Stimulated activated CD8-positive, alpha-beta memory T cell treated with anti-CD3 and anti-CD28 coated beads, Interleukin-15, amount 100 ng/mL, for 24 hours (primary cell): ENCODE data around the gene ATP2B3.

Source experiments
- DNase-seq: peaks from one replicate; pipeline ENCODE4 v3.0.0-alpha.2; 2020; ENCODE audit warnings: low read depth

The ATP2B3 gene

GRCh38 chrX:153571534-153571908, 54.1 kb downstream of the ATP2B3 start:
- no peak for DNase-seq

GRCh38 chrX:153572601-153573000, 55.2 kb downstream of the ATP2B3 start:
- no peak for DNase-seq

DNA sequence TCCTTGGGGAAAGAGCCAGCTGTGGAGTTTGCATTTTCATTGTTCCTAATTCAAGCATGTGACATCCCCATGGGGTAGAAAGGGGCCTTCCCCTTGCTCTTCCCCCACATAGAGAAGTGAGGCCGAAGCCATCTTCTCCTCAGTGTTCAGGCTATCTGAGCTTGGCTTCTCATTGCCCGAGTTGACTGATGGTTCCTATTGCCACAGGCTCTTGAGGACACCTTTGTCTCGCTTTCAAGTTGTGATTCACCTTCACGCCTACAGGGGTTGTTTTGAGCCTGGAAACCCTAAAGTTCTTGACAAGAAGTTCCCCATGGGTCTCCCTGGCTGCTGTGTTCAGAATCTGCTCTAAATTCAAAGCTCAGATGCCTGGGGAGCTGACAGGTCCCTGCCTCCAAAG, 56.5 kb downstream of the ATP2B3 start:
- DNase-seq = no peak

- no peak for DNase-seq
Observed at GRCh38 chrX:153576239-153576870, 58.9 kb downstream of the ATP2B3 start.

GRCh38 chrX:153576961-153577360, 59.5 kb downstream of the ATP2B3 start:
- DNase-seq = no peak

DNA sequence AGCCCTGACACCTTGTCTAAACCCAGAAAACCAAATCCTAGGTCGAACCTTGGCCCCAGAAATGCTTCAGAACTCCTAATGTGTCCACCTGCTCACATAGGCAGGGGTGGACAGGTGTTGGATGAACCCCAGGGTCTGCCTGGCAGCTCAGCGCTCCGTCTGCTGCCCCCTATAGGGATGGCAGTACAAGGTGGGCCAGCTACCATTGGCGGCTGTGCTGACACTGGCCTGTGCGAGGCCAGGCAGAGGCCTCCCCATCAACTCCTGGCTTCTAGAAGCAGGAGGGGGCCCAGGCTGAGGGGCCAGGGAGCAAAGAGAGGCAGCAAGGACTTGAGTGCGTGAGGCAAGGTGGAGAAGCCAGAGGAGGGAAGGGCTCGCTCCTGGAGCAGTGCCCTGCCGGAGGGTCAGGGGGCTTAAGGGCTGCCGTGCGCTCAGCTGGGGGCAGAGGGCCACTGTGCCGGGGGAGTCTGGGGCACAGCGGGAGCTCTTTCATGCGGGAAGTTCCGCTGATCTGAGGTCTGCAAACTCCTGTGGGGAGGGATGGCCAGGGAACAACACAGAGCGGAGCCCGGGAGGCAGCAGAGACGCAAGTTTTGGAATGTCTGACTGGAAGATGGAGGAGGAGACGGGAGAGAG, 60.9 kb downstream of the ATP2B3 start:
- no peak for DNase-seq

DNA sequence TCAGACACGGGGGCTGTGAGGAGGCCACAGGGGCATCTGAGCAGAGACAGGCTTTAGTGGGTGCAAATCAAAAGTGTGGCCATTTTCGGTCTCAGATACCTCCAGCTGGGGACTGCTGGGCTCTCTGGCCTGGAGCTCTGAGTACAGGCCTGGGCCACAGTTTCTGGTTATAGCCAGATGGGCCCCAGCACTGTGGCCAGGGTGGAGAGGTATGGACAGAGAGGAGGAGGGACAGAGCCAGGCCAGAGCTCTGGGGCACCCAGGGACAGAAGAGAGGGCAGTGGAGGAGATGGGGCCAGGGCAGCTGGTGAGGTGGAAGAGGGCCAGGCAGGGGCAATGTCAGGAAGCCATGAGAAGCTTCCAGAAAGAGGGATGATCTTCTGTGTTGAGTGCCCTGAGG, 61.4 kb downstream of the ATP2B3 start:
- DNase-seq = no peak

GRCh38 chrX:153580700-153581386, 63.4 kb downstream of the ATP2B3 start:
- DNase-seq = no peak

DNA sequence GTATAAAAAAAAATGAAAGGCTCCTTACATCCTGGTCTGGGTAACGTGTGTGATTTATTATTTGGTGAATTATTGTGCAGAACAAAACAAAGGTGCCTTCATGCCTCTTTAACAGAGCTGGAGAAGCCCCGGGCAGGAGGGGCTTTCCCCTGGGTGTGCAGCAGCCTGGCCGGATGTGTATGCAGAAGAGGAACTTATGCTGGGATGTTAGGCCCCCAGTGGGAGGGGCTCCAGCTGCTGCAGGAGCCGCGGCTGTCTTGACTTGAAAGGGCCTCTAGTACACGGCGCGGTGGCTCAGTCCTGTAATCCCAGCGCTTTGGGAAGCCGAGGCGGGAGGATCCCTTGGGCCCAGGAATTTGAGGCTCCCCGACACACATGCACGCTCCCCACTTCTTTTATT, 65.5 kb downstream of the ATP2B3 start:
- DNase-seq = peak; percentile 19

DNA sequence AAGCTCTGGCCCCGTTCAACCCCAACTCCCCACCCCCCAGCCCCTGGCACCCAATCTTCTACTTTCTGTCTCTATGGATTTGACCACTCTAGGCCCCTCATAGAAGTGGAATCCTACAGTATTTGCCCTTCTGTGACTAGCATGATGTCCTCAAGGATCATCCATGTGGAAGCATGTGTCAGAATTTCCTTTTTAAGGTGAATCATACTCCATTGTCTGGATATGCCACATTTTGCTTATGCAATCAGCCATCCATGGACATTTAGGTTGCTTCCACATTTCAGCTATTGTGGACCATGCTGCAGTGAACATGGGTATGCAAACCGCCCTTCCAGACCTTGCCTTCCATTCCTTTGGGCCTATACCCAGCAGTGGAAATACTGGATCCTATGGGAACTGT, 66.0 kb downstream of the ATP2B3 start:
- DNase-seq = no peak

GRCh38 chrX:153585827-153586226, 68.4 kb downstream of the ATP2B3 start:
- no peak for DNase-seq

- DNase-seq = no peak
Observed at GRCh38 chrX:153587342-153587741, 69.9 kb downstream of the ATP2B3 start.

DNA sequence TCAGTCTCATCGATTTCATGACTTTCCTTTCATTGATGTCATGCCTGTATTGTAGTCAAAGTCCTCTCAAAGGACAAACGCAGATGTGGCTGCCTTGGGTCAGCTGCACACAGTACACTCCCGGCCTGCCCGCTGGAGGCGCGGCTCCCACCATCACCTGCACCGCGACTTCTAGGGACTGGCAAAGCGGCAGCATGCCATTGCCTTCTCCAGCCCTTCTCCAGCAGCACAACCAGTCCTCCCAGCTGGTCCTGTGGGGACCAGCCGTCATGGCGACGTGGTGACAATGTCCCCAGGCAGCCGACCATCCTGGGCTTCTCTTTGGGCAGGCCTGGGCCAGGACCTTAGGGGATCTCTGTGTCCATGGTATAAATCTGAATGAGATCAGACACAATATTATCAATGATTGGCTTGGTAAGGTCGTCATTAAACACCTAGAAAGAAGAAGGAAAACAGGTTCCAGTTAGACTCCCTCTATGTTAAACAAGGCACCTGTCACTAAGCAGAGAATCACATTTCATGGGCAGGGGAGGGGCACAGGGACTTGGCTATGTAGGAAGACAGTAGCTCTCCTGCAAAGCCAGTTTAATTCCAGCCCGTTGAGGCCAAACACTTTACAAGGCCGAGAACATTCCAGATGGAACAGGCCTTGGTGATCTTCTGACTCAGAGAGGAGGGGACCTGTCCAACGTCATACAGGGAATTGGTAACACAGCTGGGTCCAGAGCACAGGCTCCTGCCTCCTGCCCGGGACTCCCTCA, 70.8 kb downstream of the ATP2B3 start:
- DNase-seq = no peak

- no peak for DNase-seq
Observed at GRCh38 chrX:153588782-153589446, 71.5 kb downstream of the ATP2B3 start.

DNA sequence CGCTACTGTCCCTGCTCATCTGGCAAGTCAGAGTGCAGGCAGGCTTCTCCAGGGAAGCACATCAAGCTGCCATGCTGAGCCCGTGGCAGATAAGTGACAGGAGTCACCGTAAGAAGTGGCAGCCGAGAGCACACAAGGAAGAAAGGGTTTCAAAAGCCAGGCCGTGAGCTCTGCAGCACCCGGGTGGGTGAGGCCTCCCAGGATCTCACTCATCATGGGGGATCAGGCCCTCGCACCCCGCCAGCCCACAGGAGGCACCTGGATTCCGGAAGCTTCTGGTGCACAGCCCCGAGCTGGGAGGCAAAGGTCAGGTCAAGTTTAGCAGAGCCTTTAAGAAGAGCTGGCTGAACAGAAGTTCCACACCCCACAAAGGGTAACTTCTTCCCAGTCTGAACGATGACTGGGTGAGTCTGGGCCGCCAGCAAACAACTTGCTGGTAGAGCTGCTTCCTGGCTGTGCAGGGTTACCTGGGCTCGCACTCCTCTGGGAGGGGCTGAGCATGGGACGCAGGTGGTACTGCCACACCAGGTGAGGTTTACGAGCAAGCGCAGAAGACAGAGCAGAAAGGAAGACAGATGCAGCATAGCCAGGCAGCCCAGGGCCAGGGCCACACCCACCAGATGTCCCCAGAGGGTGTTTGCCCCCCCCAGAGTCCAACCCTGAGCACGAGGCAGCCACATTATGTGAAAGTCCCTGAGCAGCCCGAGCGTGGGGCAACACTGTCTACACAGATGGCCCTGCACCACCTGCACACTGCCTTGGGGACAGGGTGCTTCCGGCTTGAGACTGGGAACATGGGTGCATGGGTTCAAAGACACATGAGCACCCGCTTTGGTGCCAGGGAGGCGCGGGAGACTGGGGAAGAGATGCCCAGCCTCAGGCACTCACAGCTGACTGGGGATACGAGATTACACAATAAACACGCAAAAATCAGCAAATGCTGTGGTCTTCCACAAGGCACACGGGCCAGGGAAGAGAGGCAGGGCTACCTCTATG, 73.8 kb downstream of the ATP2B3 start:
- no peak for DNase-seq

GRCh38 chrX:153592091-153592833, 74.8 kb downstream of the ATP2B3 start:
- no peak for DNase-seq

- no peak for DNase-seq
Observed at GRCh38 chrX:153592966-153593688, 75.7 kb downstream of the ATP2B3 start.

GRCh38 chrX:153593811-153594500, 76.5 kb downstream of the ATP2B3 start:
- no peak for DNase-seq

GRCh38 chrX:153595387-153595786, 77.9 kb downstream of the ATP2B3 start:
- DNase-seq = no peak
